Measurements from ENCODE around the gene YIPF6.

YIPF6 gene

DNA sequence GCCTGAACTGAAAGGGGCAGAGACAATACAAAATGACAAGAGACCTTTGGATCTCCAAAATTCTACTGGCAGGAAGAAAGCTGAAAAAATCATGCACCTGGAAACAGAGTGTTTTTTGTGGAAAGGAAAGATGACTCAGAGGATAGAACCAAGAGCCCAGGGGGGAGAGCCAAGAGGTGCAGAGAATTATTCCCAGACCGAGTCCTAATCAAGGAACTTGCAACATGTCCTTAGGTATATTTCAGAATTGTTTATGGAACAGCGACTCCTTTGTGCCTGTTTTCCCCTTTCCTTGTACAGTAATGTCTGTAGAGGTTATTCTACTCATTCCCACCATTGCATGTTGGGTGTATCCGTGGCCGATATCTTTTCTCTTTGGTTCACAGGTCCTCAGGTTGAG lies 71.7 kb downstream of the YIPF6 start:
- H3K4me3 ChIP-seq (ENCODE audit: control insufficient read depth, low read depth, low read length) = no peak overlapping the region
- TF ChIP-seq, protein P1, sequence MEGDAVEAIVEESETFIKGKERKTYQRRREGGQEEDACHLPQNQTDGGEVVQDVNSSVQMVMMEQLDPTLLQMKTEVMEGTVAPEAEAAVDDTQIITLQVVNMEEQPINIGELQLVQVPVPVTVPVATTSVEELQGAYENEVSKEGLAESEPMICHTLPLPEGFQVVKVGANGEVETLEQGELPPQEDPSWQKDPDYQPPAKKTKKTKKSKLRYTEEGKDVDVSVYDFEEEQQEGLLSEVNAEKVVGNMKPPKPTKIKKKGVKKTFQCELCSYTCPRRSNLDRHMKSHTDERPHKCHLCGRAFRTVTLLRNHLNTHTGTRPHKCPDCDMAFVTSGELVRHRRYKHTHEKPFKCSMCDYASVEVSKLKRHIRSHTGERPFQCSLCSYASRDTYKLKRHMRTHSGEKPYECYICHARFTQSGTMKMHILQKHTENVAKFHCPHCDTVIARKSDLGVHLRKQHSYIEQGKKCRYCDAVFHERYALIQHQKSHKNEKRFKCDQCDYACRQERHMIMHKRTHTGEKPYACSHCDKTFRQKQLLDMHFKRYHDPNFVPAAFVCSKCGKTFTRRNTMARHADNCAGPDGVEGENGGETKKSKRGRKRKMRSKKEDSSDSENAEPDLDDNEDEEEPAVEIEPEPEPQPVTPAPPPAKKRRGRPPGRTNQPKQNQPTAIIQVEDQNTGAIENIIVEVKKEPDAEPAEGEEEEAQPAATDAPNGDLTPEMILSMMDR (IDR thresholded peaks at IDR 0.05; ENCODE audit: control insufficient read depth, insufficient read depth, low read depth, low read length, missing control alignments) = no peak
- DNase-seq (ENCODE audit: low read depth) = no peak

DNA sequence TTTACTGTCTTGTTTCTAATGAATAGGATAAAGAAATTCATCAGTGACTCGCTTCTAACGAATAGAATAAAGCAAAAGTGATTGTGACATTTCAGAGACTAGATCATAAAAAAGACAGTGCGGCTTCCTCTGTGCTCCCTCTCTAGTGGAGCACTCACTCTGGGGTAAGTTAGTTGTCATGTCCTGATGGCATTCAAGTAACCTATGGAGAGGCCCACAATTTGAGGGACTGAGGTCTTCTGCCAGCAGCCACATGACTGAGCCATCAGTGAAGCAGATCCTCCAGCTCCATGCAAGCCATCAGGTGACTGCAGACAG lies 72.4 kb downstream of the YIPF6 start:
- TF ChIP-seq, protein P1 (IDR thresholded peaks at IDR 0.05; ENCODE audit: control insufficient read depth, insufficient read depth, low read depth, low read length, missing control alignments) = no peak
- DNase-seq (ENCODE audit: low read depth) = no peak
- no peak overlapping the region for H3K4me3 ChIP-seq (ENCODE audit: control insufficient read depth, low read depth, low read length)

DNA sequence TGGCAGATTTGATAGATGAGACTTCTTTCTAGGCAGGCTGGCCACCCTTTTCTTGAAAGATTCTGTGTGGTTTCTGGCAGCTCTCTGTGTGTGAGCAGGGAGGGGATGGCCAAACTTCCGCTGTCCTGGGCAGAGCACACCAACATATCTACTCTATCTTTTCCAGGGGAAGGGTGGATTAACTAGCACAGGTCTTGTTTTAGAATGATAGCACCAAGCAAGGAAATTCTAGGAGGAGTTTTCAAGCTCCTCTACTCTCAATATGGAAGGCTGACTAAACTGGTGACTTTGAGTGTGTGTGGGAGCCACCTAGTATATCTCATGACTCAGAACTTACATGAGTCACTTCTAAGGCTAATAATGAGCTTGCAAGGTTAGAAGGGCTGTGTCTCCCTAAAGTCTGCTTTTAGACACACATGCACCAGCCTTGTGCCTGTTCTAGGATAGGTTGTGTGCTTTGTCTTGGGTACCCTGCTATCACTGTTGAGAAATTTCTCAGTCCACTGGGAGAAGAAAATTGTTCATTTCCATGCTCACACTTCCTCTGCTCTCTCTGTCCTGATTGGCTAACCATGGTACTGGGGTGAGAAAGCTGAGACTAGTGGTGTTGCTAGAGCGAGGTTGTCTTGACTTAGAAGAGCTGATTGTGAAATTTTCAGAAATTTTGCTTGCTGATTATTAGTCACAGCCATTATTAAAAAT lies 72.9 kb downstream of the YIPF6 start:
- TF ChIP-seq, protein P1 (IDR thresholded peaks at IDR 0.05; ENCODE audit: control insufficient read depth, insufficient read depth, low read depth, low read length, missing control alignments) = no peak
- DNase-seq (ENCODE audit: low read depth) = peak; percentile 28
- no peak overlapping the region for H3K4me3 ChIP-seq (ENCODE audit: control insufficient read depth, low read depth, low read length)

DNA sequence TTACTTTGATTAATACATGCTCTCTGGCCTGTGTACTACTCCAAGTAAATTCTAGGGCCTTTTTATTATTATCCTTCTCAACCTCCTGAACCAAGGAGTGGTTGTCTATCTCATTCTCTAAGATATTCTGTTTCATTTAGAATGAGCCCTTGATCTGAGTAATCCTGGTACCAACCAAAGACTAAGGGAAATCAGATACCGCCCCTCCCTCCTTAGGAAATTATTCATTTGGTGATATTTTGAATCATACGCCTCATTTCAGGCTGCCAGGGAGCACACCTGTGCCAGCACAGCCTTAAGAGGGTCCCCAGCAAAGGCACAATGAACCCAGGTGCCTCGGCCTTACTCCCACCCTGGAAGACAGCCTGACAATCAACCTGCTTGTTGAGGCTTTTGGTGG lies 75.4 kb downstream of the YIPF6 start:
- TF ChIP-seq, protein P1 (IDR thresholded peaks at IDR 0.05; ENCODE audit: control insufficient read depth, insufficient read depth, low read depth, low read length, missing control alignments) = no peak
- DNase-seq (ENCODE audit: low read depth) = no peak
- H3K4me3 ChIP-seq (ENCODE audit: control insufficient read depth, low read depth, low read length) = no peak overlapping the region

DNA sequence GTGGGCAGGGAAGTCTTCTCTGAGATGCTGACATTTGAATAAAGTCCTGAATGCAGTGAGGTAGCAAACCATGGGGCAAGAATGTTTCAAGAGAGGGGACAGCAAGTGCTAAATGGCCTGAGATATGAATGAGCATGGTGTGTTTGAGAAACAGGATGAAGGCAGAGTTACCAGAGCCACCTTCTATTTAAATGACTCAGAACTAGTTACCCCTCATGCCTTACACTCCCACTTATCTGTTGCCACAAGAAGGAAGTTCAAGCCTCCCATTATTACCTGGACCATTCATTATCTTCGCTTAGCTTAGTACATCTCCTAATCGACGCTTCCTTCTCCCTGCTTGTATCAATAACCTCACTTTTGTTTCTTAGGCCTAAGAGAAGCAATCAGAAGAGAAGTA lies 81.0 kb downstream of the YIPF6 start:
- H3K4me3 ChIP-seq (ENCODE audit: control insufficient read depth, low read depth, low read length) = no peak overlapping the region
- DNase-seq (ENCODE audit: low read depth) = no peak
- TF ChIP-seq, protein P1 (IDR thresholded peaks at IDR 0.05; ENCODE audit: control insufficient read depth, insufficient read depth, low read depth, low read length, missing control alignments) = no peak

DNA sequence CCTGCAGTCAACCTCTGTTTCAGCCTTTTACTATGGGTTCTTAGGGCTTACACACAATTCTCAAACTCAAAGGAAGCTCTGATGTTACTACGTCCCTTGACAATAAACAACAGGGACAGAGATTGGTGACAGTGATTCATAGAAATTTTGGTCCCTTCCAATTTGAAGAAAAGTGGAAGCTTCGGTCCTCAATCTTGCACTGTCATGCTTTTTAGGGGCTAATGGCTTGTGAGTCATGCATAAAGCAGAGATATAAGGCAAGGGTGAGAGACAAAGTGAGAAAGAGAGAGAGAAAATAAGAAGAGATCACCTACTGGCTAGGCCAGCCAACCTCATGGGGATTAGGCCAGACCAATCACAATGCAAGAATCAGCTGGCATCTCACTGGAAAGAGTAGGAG lies 85.4 kb downstream of the YIPF6 start:
- no peak for DNase-seq (ENCODE audit: low read depth)
- no peak overlapping the region for H3K4me3 ChIP-seq (ENCODE audit: control insufficient read depth, low read depth, low read length)
- TF ChIP-seq, protein P1 (IDR thresholded peaks at IDR 0.05; ENCODE audit: control insufficient read depth, insufficient read depth, low read depth, low read length, missing control alignments) = no peak

All from AG09309 (cell line).